GM12873 (cell line): ENCODE results near the gene TESK1.

Source experiments
- TF ChIP-seq, protein P1 (sequence below): IDR thresholded peaks from 2 replicates; pipeline ENCODE4 v1.5.1; 2012; ENCODE audit warnings: low read depth, mild to moderate bottlenecking, moderate library complexity, low read length, control low read depth; ENCODE audit not compliant: insufficient read depth; ENCODE audit errors: missing control alignments

The TESK1 gene

GRCh38 chr9:35616681-35617459 lies 11.8 kb downstream of the TESK1 start:
- TF ChIP-seq, protein P1, sequence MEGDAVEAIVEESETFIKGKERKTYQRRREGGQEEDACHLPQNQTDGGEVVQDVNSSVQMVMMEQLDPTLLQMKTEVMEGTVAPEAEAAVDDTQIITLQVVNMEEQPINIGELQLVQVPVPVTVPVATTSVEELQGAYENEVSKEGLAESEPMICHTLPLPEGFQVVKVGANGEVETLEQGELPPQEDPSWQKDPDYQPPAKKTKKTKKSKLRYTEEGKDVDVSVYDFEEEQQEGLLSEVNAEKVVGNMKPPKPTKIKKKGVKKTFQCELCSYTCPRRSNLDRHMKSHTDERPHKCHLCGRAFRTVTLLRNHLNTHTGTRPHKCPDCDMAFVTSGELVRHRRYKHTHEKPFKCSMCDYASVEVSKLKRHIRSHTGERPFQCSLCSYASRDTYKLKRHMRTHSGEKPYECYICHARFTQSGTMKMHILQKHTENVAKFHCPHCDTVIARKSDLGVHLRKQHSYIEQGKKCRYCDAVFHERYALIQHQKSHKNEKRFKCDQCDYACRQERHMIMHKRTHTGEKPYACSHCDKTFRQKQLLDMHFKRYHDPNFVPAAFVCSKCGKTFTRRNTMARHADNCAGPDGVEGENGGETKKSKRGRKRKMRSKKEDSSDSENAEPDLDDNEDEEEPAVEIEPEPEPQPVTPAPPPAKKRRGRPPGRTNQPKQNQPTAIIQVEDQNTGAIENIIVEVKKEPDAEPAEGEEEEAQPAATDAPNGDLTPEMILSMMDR: peak; percentile 48

- TF ChIP-seq, protein P1: no peak
Observed at GRCh38 chr9:35617548-35617947, 12.5 kb downstream of the TESK1 start.

- TF ChIP-seq, protein P1: no peak
Observed at GRCh38 chr9:35618325-35618727, 13.3 kb downstream of the TESK1 start, which contains the start of gene CD72. TSS of gene CD72 (minus strand) at chr9:35618413. CDS start at chr9:35618303, 110 bp downstream.

GRCh38 chr9:35618854-35619799 lies 14.1 kb downstream of the TESK1 start:
- TF ChIP-seq, protein P1: no peak

GRCh38 chr9:35619800-35620158 lies 14.7 kb downstream of the TESK1 start:
- TF ChIP-seq, protein P1: no peak

GRCh38 chr9:35627575-35627974 lies 22.5 kb downstream of the TESK1 start:
- TF ChIP-seq, protein P1: no peak
